ENCODE measurements around the gene ATP8B4.

DNA sequence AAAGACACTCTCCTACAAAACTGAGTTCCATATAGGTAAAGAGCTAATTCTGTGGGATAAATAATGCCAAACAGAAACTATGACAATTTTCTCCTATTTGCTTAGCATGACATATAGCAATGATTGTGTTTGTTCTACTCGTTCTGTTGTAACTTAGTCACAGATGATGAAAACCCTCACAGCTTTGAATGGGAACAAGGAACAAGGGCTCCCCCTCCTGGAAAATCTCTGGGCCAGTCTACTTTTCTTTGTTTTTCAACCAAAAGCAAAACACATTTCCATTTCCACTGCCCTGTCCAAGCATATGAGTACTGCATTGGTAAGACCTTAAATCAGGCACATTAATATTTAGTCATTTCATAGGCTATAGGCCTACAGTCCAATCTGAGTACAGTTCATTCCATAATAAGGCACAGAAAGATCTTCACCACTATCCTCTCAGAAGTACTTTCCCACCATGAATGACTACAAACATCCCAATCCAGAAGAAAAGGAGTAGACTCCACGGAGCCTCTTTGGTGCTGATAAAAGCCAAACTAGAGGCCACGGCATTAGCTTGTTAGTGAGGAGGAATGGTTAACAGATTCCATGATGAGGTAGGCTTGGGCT, 67.1 kb downstream of the ATP8B4 start:
- TF ChIP-seq POLR2A (IDR thresholded peaks at IDR 0.05; ENCODE audit: extremely low read depth, insufficient read length) (no peak), CTCF (IDR thresholded peaks at IDR 0.05; ENCODE audit: low read depth, low read length) (peak; percentile 50)

Measured in NB4 (cell line).